ENCODE measurements around the gene ADORA2B.

ADORA2B gene

DNA sequence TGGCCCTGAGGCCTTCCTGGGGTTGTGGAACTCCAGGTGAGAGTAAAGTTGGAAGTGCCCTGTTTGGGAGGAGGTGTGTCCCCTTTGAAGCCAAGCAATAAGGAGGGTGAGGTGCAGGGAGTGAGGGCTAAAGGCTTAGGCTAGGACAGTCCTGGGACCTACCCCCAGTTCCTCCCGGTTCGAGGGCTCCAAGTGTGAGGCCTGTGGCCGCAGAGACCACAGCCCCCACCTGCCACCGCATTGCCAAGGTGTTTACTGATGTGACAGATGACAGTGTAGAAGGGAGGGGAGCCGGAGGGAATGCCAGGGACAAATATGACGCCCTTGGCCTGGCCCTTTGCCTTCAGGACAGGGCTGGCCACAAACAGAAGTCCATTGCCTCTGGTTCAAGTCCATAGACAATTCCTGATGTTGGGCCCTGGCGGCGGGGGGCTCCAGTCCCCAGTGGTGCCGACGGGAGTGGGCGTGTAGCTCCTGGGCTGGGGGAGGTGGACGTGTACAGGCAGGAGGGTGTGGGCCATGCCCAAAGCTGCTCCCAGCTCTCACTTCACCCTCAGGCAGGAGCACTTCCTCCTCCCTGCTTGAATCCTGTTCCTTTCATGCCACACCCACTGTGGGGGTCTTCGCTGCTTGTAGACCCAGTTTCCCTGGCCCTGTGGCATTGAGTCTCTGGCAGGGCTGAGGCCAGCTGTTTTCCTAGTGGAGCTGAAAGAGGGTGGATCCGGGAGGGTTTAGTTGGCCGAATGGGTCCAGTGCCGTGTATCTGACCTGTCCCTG, 3.2 kb downstream of the ADORA2B start:
- Histone ChIP-seq H3K79me2 (ENCODE audit: insufficient read depth, low read length) (no peaks in the 10 kb centered on the region), H3K27ac (ENCODE audit: low read depth, low read length) (no peak overlapping the region), H3K27me3 (ENCODE audit: low read length) (no peaks in the 10 kb centered on the region), H3K4me2 (ENCODE audit: low read depth, low read length, poor library complexity, severe bottlenecking) (no peak overlapping the region), H3K9me3 (ENCODE audit: insufficient read depth, low read length) (no peaks in the 10 kb centered on the region), H3K9me2 (replicated peaks; ENCODE audit: insufficient read depth, low read length) (no peaks in the 10 kb centered on the region), H4K20me1 (ENCODE audit: low read depth, low read length) (no peaks in the 10 kb centered on the region), H3F3A (ENCODE audit: insufficient read depth) (no peaks in the 10 kb centered on the region), H3K4me3 (ENCODE audit: insufficient read depth, low read length, poor library complexity, severe bottlenecking) (no peak overlapping the region), H2AFZ (ENCODE audit: low read depth, low read length, severe bottlenecking) (no peak overlapping the region), H3K36me3 (ENCODE audit: low read length) (no peaks in the 10 kb centered on the region), H3K9ac (ENCODE audit: low read length) (no peak overlapping the region)
- TF ChIP-seq, protein P1, sequence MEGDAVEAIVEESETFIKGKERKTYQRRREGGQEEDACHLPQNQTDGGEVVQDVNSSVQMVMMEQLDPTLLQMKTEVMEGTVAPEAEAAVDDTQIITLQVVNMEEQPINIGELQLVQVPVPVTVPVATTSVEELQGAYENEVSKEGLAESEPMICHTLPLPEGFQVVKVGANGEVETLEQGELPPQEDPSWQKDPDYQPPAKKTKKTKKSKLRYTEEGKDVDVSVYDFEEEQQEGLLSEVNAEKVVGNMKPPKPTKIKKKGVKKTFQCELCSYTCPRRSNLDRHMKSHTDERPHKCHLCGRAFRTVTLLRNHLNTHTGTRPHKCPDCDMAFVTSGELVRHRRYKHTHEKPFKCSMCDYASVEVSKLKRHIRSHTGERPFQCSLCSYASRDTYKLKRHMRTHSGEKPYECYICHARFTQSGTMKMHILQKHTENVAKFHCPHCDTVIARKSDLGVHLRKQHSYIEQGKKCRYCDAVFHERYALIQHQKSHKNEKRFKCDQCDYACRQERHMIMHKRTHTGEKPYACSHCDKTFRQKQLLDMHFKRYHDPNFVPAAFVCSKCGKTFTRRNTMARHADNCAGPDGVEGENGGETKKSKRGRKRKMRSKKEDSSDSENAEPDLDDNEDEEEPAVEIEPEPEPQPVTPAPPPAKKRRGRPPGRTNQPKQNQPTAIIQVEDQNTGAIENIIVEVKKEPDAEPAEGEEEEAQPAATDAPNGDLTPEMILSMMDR (IDR thresholded peaks at IDR 0.05; ENCODE audit: insufficient read depth, low read length, poor library complexity, severe bottlenecking), result no peak
- no peak for TF ChIP-seq EZH2phosphoT487 (conservative IDR thresholded peaks at IDR 0.05; ENCODE audit: low read length)

DNA sequence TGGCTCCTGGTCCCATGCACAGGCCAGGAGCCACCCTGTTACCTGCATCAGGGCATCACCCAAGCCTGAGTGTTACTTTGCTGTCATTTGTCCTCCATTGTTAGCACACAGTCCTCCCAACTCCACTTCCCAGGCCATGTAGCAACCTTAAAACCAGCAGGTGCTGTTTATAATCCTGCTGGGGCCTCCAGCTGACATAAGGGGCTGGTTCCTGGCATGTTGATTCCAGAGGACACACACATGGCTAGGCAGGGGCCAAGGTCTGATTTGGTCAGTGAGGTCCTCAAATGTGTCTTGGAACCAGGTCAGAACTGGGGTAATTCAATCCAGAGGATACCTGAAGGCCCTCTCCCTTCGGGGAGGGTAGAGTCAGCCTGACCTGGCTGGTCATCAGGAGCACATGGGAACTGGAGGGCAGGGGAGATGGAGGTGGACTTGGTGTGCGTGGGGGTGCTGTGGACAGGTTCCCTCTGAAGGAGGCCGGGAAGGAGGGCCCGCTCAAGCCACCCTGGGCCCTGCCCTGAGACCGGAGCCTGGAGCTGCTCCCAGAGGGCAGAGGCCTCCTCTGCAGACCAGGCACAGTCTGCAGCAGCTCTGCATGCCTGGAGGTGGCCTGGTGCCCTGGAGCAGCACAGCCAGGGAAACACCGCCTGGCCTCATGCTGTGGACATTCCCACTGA, 6.6 kb downstream of the ADORA2B start:
- Histone ChIP-seq H3K27me3 (ENCODE audit: low read length) (no peaks in the 10 kb centered on the region), H3K9me3 (ENCODE audit: insufficient read depth, low read length) (no peaks in the 10 kb centered on the region), H3F3A (ENCODE audit: insufficient read depth) (no peaks in the 10 kb centered on the region), H3K36me3 (ENCODE audit: low read length) (no peaks in the 10 kb centered on the region), H3K9ac (ENCODE audit: low read length) (no peak overlapping the region), H3K4me3 (ENCODE audit: insufficient read depth, low read length, poor library complexity, severe bottlenecking) (no peak overlapping the region), H2AFZ (ENCODE audit: low read depth, low read length, severe bottlenecking) (no peak overlapping the region), H3K79me2 (ENCODE audit: insufficient read depth, low read length) (no peaks in the 10 kb centered on the region), H3K9me2 (replicated peaks; ENCODE audit: insufficient read depth, low read length) (no peaks in the 10 kb centered on the region), H3K27ac (ENCODE audit: low read depth, low read length) (no peak overlapping the region), H4K20me1 (ENCODE audit: low read depth, low read length) (no peaks in the 10 kb centered on the region), H3K4me2 (ENCODE audit: low read depth, low read length, poor library complexity, severe bottlenecking) (no peak overlapping the region)
- TF ChIP-seq, protein P1 (IDR thresholded peaks at IDR 0.05; ENCODE audit: insufficient read depth, low read length, poor library complexity, severe bottlenecking), result no peak
- no peak for TF ChIP-seq EZH2phosphoT487 (conservative IDR thresholded peaks at IDR 0.05; ENCODE audit: low read length)

DNA sequence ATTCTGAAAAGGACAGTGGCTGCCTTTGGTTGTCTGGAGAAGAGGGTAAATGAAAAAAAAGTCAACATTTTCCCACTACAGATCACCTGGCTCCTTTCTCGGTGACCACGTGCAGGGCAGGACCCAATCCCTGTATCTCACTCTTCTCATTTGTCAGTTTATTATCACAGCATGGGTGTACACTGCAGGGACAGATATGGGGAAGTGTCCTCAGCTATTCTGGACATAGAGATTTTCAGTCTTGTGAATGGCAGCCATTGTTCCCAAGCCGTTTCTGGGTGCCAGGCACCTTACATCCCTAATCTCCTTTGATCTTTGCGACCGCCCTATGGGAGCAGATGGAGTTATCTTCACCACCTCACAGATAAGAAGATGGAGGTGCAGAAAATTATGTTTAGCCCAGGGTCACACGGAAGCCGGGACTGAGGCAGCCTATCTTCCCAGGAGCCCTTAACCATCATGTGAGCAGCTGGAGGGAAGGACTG, 7.2 kb downstream of the ADORA2B start:
- no peak overlapping the region for H3K4me2 ChIP-seq (ENCODE audit: low read depth, low read length, poor library complexity, severe bottlenecking)
- no peak overlapping the region for H3K4me3 ChIP-seq (ENCODE audit: insufficient read depth, low read length, poor library complexity, severe bottlenecking)
- H3K27me3 ChIP-seq (ENCODE audit: low read length), result no peaks in the 10 kb centered on the region
- TF ChIP-seq, protein P1 (IDR thresholded peaks at IDR 0.05; ENCODE audit: insufficient read depth, low read length, poor library complexity, severe bottlenecking), result no peak
- TF ChIP-seq EZH2phosphoT487 (conservative IDR thresholded peaks at IDR 0.05; ENCODE audit: low read length), result no peak
- no peak overlapping the region for H3K9ac ChIP-seq (ENCODE audit: low read length)
- no peaks in the 10 kb centered on the region for H3K9me2 ChIP-seq (replicated peaks; ENCODE audit: insufficient read depth, low read length)
- H2AFZ ChIP-seq (ENCODE audit: low read depth, low read length, severe bottlenecking), result no peak overlapping the region
- no peaks in the 10 kb centered on the region for H3K79me2 ChIP-seq (ENCODE audit: insufficient read depth, low read length)
- no peaks in the 10 kb centered on the region for H3F3A ChIP-seq (ENCODE audit: insufficient read depth)
- H4K20me1 ChIP-seq (ENCODE audit: low read depth, low read length), result no peaks in the 10 kb centered on the region
- no peak overlapping the region for H3K27ac ChIP-seq (ENCODE audit: low read depth, low read length)
- H3K9me3 ChIP-seq (ENCODE audit: insufficient read depth, low read length), result no peaks in the 10 kb centered on the region
- H3K36me3 ChIP-seq (ENCODE audit: low read length), result no peaks in the 10 kb centered on the region

Measured in SU-DHL-6 (cell line).